H9 (cell line): ENCODE data around the gene CKMT2. TPM values are rescaled to one million over a fixed set of nuclear protein-coding genes. Genes with fewer than 3 reads are reported as not detected.

Experiments
- DNase-seq: peaks from one replicate; pipeline ENCODE4 v3.0.0-alpha.2; 2017
- H2AFZ ChIP-seq: one replicate; pipeline ENCODE4 v1.6.1; 2013; ENCODE audit warnings: mild to moderate bottlenecking, low read length, control low read depth, moderate library complexity
- H2AK5ac ChIP-seq: 2 replicates; pipeline ENCODE4 v1.6.1; 2013; ENCODE audit warnings: low read length, control low read depth, mixed read lengths; ENCODE audit not compliant: insufficient read length
- H2BK120ac ChIP-seq: one replicate; pipeline ENCODE4 v1.6.1; 2013; ENCODE audit warnings: low read depth, mild to moderate bottlenecking, low read length, control low read depth, inconsistent platforms; ENCODE audit not compliant: poor library complexity, severe bottlenecking
- H2BK12ac ChIP-seq: 2 replicates; pipeline ENCODE4 v1.6.1; 2013; ENCODE audit warnings: low read length, control low read depth, mixed read lengths, low read depth; ENCODE audit not compliant: insufficient read length
- H2BK15ac ChIP-seq: 2 replicates; pipeline ENCODE4 v1.6.1; 2013; ENCODE audit warnings: low read depth, low read length, control low read depth
- H2BK20ac ChIP-seq: one replicate; pipeline ENCODE4 v1.6.1; 2013; ENCODE audit warnings: low read depth, mild to moderate bottlenecking, low read length, control low read depth, inconsistent platforms; ENCODE audit not compliant: poor library complexity, severe bottlenecking
- H2BK5ac ChIP-seq: 2 replicates; pipeline ENCODE4 v1.6.1; 2013; ENCODE audit warnings: low read length, control low read depth, mixed read lengths; ENCODE audit not compliant: insufficient read length
- H3K14ac ChIP-seq: 2 replicates; pipeline ENCODE4 v1.6.1; 2013; ENCODE audit warnings: low read length, control low read depth; ENCODE audit not compliant: insufficient read depth
- H3K18ac ChIP-seq: 2 replicates; pipeline ENCODE4 v1.6.1; 2013; ENCODE audit warnings: low read depth, mild to moderate bottlenecking, mixed read lengths, low read length, control low read depth; ENCODE audit not compliant: insufficient read length
- H3K23ac ChIP-seq: 2 replicates; pipeline ENCODE4 v1.6.1; 2013; ENCODE audit warnings: low read length, control low read depth, mixed read lengths, low read depth; ENCODE audit not compliant: insufficient read length
- H3K23me2 ChIP-seq: 2 replicates; pipeline ENCODE4 v1.6.1; 2013; ENCODE audit warnings: low read depth, mild to moderate bottlenecking, mixed read lengths, low read length, control low read depth; ENCODE audit not compliant: insufficient read length, poor library complexity, severe bottlenecking
- H3K27ac ChIP-seq: 2 replicates; pipeline ENCODE4 v1.5.1; 2013; ENCODE audit warnings: low read length, control low read depth, mixed read lengths, low read depth; ENCODE audit not compliant: insufficient read length
- H3K27me3 ChIP-seq: 2 replicates; pipeline ENCODE4 v1.6.1; 2013; ENCODE audit warnings: low read length, control low read depth, inconsistent platforms; ENCODE audit not compliant: insufficient read depth
- H3K4ac ChIP-seq: 2 replicates; pipeline ENCODE4 v1.6.1; 2013; ENCODE audit warnings: low read depth, mild to moderate bottlenecking, control low read depth, inconsistent platforms, low read length, moderate library complexity
- H3K4me1 ChIP-seq: 2 replicates; pipeline ENCODE4 v1.6.1; 2013; ENCODE audit warnings: low read length, control low read depth, inconsistent platforms; ENCODE audit not compliant: insufficient read depth
- H3K4me2 ChIP-seq: 2 replicates; pipeline ENCODE4 v1.6.1; 2013; ENCODE audit warnings: low read length, control low read depth, mixed read lengths; ENCODE audit not compliant: insufficient read length, insufficient read depth
- H3K56ac ChIP-seq: 2 replicates; pipeline ENCODE4 v1.6.1; 2013; ENCODE audit warnings: low read depth, mild to moderate bottlenecking, mixed read lengths, low read length, control low read depth; ENCODE audit not compliant: insufficient read length
- H3K79me1 ChIP-seq: 2 replicates; pipeline ENCODE4 v1.6.1; 2013; ENCODE audit warnings: low read depth, mild to moderate bottlenecking, moderate library complexity, low read length, control low read depth, inconsistent platforms; ENCODE audit not compliant: insufficient read depth, poor library complexity, severe bottlenecking
- H3K79me2 ChIP-seq: 2 replicates; pipeline ENCODE4 v1.6.1; 2013; ENCODE audit warnings: low read length, control low read depth, inconsistent platforms; ENCODE audit not compliant: insufficient read depth
- H3K9ac ChIP-seq: 2 replicates; pipeline ENCODE4 v1.6.1; 2013; ENCODE audit warnings: low read length, control low read depth, mixed read lengths; ENCODE audit not compliant: insufficient read length; ENCODE audit errors: extremely low read depth
- H3K9me3 ChIP-seq: one replicate; pipeline ENCODE4 v1.6.1; 2013; ENCODE audit warnings: low read depth, low read length, inconsistent platforms; ENCODE audit not compliant: control insufficient read depth
- H3T11ph ChIP-seq: one replicate; pipeline ENCODE4 v1.6.1; 2013; ENCODE audit warnings: mild to moderate bottlenecking, low read length, control low read depth, inconsistent platforms
- H4K20me1 ChIP-seq: one replicate; pipeline ENCODE4 v1.6.1; 2013; ENCODE audit not compliant: control insufficient read depth, insufficient read length, insufficient read depth
- H4K5ac ChIP-seq: 2 replicates; pipeline ENCODE4 v1.6.1; 2013; ENCODE audit warnings: low read depth, mild to moderate bottlenecking, mixed read lengths, low read length, control low read depth; ENCODE audit not compliant: insufficient read length
- H4K8ac ChIP-seq: replicated peaks from 2 replicates; pipeline ENCODE4 v1.6.1; 2013; ENCODE audit warnings: low read length, control low read depth, mixed read lengths, low read depth; ENCODE audit not compliant: insufficient read length
- H4K91ac ChIP-seq: 2 replicates; pipeline ENCODE4 v1.6.1; 2013; ENCODE audit warnings: low read depth, mild to moderate bottlenecking, moderate library complexity, mixed read lengths, low read length, control low read depth; ENCODE audit not compliant: insufficient read length
- H3K27ac Mint-ChIP-seq, 3 experiments: 2 replicates in 2 of 3; 3 replicates in 1 of 3; pipeline ENCODE4 v1.8.0; 2020 to 2021; ENCODE audit warnings: mixed read lengths in 3 of 3, mild to moderate bottlenecking in 1 of 3, moderate library complexity in 1 of 3
- H3K27me3 Mint-ChIP-seq: 2 replicates; pipeline ENCODE4 v1.8.0; 2021; ENCODE audit warnings: low read depth, mild to moderate bottlenecking, moderate library complexity, mixed read lengths
- H3K36me3 Mint-ChIP-seq, 3 experiments: 2 replicates in 2 of 3; 3 replicates in 1 of 3; pipeline ENCODE4 v1.8.0; 2020 to 2021; ENCODE audit warnings: low read depth in 3 of 3, mixed read lengths in 3 of 3; ENCODE audit not compliant: insufficient read depth in 1 of 3
- H3K4me1 Mint-ChIP-seq, 2 experiments: 2 replicates each; pipeline ENCODE4 v1.8.0; 2020; ENCODE audit warnings: mixed read lengths in 2 of 2
- H3K4me3 Mint-ChIP-seq, 2 experiments: 2 replicates in 1 of 2; 3 replicates in 1 of 2; pipeline ENCODE4 v1.8.0; 2020 to 2021; ENCODE audit warnings: mild to moderate bottlenecking in 2 of 2, mixed read lengths in 2 of 2, moderate library complexity in 1 of 2
- H3K9me3 Mint-ChIP-seq, 2 experiments: 2 replicates in 1 of 2; 3 replicates in 1 of 2; pipeline ENCODE4 v1.8.0; 2020; ENCODE audit warnings: mild to moderate bottlenecking in 2 of 2, mixed read lengths in 2 of 2, moderate library complexity in 1 of 2
- CTCF ChIP-seq: fragments of 200-600 bp; sonication (generic); conservative IDR thresholded peaks from 3 replicates; pipeline ENCODE4 v1.8.0; 2021; ENCODE audit warnings: antibody characterized with exemption, mild to moderate bottlenecking
- WGBS: extraction: QIAGEN DNeasy Blood & Tissue Kit; methylation state at CpG from one replicate; pipeline ENCODE4 v1.1.7; 2013; ENCODE audit warnings: missing lambda C conversion rate, low lambda C conversion rate, mixed read lengths; ENCODE audit not compliant: insufficient read length; ENCODE audit errors: extremely low coverage; 5-methylcytosine and 5-hydroxymethylcytosine counted together
- total RNA-seq: library from RNA; stranded (reverse); gene quantifications from 2 replicates; pipeline ENCODE4 v1.2.1, GENCODE V29; 2021

CKMT2 gene
- total RNA-seq, 1 experiment from 2014 or later = 1.8 TPM

- no peaks in the 10 kb centered on the region for H3K79me1 ChIP-seq
- H2AFZ ChIP-seq = no peak overlapping the region
- H4K5ac ChIP-seq = no peak overlapping the region
- no peak overlapping the region for H2BK5ac ChIP-seq
- no peak overlapping the region for H3K9ac ChIP-seq
- H3K4me1 ChIP-seq = no peaks in the 10 kb centered on the region
- no peaks in the 10 kb centered on the region; a peak in 1 of 5 replicates for H3K9me3 Mint-ChIP-seq
- H3K23me2 ChIP-seq = no peaks in the 10 kb centered on the region
- no peak overlapping the region for H3K4me3 Mint-ChIP-seq
- no peaks in the 10 kb centered on the region for H4K20me1 ChIP-seq
- H3K9me3 ChIP-seq = no peaks in the 10 kb centered on the region
- peaks cover 21 to 25% of the 10 kb centered on the region in 2 experiments for H3K4me1 Mint-ChIP-seq
- no peak overlapping the region for H2AK5ac ChIP-seq
- H3K4me2 ChIP-seq = no peak overlapping the region
- no peak overlapping the region for H3K56ac ChIP-seq
- no peaks in the 10 kb centered on the region for H3K79me2 ChIP-seq
- no CpG with 5 or more reads among the region's 5 CpGs for WGBS
- no peak overlapping the region for H3K18ac ChIP-seq
- no peak overlapping the region for H2BK120ac ChIP-seq
- no peak overlapping the region for H3T11ph ChIP-seq
- no peak overlapping the region for H2BK15ac ChIP-seq
- peak; percentile 5; the same call in 1 of the 3 replicates for TF ChIP-seq CTCF
- H4K91ac ChIP-seq = no peak overlapping the region
- no peak overlapping the region for H3K27ac Mint-ChIP-seq
- no peak overlapping the region for H2BK20ac ChIP-seq
- no peak overlapping the region for H3K4ac ChIP-seq
- H3K27ac ChIP-seq = no peak overlapping the region
- no peak overlapping the region for H4K8ac ChIP-seq
- H3K27me3 Mint-ChIP-seq = peaks cover 3% of the 10 kb centered on the region
- H2BK12ac ChIP-seq = no peak overlapping the region
- no peak overlapping the region for H3K14ac ChIP-seq
- no peak for DNase-seq
- no peaks in the 10 kb centered on the region for H3K27me3 ChIP-seq
- no peak overlapping the region for H3K23ac ChIP-seq
- no peaks in the 10 kb centered on the region for H3K36me3 Mint-ChIP-seq
Observed at GRCh38 chr5:81195335-81195929, 37.7 kb upstream of the CKMT2 start.
